HG03095 (cell line): ENCODE data around the gene SHD.
"Not testable (repeated sequence)": the region's sequence is repeated elsewhere in the genome, so short reads cannot be mapped to it uniquely, and the experiment has no call there.

ENCODE experiments used
- ATAC-seq: cut with Tn5 transposase; IDR thresholded peaks from one replicate; pipeline ENCODE4 v1.9.1; 2021; ENCODE audit warnings: moderate library complexity; ENCODE audit not compliant: unreplicated experiment

The SHD gene

GRCh38 chr19:4278419-4279266, at the start of gene SHD:
Gene SHD (plus strand): TSS chr19:4279266. CDS start chr19:4280064, 798 bp downstream.
- ATAC-seq, result no peak

DNA sequence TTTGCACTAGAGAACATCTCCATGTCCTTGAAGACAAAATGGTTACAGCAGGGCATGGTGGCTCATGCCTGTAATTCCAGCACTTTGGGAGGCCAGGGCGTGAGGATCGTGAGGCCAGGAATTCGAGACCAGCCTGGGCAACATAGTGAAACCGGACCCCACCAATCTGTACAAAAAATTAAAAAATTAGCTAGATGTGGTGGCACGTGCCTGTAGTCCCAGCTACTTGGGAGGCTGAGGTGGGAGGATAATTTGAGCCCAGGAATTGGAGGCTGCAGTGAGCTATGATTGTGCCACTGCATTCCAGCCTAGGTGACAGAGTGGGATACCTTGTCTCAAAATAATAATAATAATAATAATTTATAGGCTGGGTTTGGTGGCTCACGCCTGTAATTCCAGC, 48.8 kb upstream of the SHD start:
- ATAC-seq, result not testable (repeated sequence)

GRCh38 chr19:4231521-4231920, 47.5 kb upstream of the SHD start:
- ATAC-seq, result not testable (repeated sequence)

GRCh38 chr19:4232139-4232538, 46.9 kb upstream of the SHD start:
- ATAC-seq, result not testable (repeated sequence)

GRCh38 chr19:4232614-4233281, 46.3 kb upstream of the SHD start:
- no peak for ATAC-seq

DNA sequence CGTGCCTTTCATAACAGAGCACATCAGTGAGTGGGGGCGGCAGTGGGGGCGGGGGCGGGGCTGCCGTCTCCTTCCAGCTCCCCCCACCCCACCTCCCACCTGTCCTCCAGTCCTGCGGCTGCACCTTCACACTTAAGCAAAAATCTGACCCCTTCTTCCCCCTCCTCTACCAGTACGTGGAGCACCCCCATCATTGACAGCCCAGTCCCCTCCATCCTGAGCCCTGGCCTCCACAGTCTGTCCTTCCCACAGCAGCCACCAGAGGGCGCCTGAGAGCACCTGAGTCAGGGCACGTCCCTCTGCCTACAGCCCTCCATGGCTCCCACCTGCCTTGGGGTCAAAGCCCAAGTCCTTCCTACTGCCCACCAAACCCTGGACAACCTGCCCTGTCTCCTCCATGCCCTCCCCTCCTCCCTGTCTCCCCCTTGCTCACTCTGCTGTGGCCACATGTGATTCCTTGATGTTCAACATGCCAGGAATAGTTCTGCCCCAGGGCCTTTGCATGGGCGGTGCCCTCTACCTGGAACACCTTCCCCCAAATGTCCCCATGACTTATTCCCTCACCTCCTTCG, 45.7 kb upstream of the SHD start:
- ATAC-seq, result no peak

DNA sequence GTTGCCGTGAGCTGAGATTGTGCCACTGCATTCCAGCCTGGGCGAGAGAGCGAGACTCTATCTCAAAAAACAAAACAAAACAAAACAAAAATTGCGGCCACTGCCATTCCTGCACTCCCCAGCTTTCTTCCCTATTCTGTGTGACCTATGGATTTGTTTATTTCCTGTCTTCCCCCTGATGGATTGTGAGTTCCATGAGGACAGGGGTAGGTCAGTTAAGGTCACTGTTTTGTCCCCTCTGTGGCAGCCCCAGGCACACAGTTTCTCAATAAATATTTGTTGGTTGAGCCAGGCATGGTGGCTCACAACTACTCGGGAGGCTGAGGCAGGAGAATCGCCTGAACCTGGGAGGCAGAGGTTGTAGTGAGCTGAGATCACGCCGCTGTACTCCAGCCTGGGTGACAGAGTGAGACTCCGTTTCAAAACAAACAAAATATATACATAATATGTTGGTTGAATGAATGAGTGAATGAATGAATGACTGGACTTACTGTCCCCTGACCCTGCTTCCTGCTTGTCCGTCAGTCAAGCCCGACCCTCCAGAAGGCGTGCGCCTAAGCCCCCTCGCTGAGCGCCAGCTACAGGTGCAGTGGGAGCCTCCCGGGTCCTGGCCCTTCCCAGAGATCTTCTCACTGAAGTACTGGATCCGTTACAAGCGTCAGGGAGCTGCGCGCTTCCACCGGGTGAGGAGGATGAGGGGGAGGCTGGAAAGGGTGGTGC, 44.8 kb upstream of the SHD start:
- no peak for ATAC-seq

- ATAC-seq, result no peak
Measured at GRCh38 chr19:4234862-4235201, 44.2 kb upstream of the SHD start.

- ATAC-seq, result not testable (repeated sequence)
Measured at GRCh38 chr19:4237510-4237909, 41.6 kb upstream of the SHD start.

DNA sequence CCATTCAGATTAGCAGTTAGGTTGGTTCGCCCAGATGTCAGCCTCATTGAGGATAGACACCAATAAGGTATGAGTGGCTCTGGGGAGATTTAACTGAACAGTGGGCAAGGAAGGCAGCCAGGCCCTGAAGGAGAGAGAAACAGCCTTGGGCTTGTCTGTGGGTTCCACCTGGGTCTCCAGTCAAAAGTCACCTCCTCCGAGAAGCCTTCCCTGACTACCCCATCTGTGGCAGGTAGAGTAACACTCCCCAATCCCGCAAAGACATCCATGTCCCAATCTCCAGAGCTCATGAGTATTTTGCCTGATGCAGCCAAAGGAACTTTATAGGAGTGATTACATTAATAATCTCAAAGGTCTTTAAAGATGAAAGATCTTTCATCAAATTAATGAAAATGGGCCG, 40.2 kb upstream of the SHD start:
- no peak for ATAC-seq

- ATAC-seq, result no peak
Measured at GRCh38 chr19:4241824-4242430, 37.1 kb upstream of the SHD start.

DNA sequence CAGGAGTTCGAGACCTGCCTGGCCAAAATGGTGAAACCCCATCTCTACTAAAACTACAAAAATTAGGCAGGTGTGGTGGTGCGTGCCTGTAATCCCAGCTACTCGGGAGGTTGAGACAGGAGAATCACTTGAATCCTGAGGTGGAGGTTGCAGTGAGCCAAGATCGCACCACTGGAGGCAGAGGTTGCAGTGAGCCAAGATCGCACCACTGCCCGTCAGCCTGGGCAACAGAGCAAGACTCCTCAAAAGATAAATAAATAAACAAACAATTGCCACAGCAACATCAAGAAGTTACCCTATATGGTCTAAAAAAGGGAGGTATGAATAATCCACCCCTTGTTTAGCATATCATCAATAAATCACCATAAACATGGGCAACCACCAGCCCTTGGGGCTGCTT, 33.1 kb upstream of the SHD start:
- not testable (repeated sequence) for ATAC-seq

- peak; percentile 72 for ATAC-seq
Measured at GRCh38 chr19:4246767-4247593, 32.1 kb upstream of the SHD start, which contains the start of gene YJU2. Gene YJU2 (plus strand): TSS chr19:4247080. CDS start chr19:4247147, 67 bp downstream.

DNA sequence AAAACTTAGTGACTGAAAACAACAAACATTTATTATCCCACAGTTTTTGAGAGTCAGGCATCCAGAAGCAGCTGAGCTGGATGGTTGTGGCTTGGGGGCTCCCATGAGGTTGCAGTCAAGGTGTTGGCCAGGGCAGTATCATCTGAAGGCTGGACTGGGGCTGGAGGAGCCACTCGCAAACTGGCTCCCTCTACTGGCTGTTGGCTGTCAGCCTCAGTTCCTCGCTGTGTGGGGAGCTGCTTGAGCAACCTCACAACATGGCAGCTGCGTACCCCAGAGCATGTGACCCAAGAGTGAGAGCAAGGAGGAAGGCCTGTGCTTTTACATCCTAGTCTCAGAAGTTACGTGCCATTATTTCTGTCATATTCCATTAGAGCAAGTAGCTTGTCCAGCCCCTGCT, 22.5 kb upstream of the SHD start:
- ATAC-seq, result no peak

DNA sequence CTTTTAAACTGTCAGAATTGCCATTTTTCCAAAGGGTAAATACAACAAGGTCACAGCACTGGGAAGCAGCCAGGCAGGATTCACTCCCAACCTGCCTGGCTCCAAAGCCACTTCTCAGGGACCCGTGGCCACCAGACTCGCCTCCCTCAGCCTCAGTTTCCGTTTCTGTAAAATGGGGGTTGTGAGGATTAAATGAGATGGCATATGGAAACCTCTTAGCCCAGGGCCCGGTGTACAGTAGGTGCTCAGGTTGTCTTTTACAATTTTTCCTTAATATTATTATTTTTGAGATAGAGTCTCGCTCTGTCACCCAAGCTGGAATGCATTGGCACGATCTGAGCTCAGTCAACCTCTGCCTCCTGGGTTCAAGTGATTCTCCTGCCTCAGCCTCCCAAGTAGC, 22.0 kb upstream of the SHD start:
- ATAC-seq, result no peak

DNA sequence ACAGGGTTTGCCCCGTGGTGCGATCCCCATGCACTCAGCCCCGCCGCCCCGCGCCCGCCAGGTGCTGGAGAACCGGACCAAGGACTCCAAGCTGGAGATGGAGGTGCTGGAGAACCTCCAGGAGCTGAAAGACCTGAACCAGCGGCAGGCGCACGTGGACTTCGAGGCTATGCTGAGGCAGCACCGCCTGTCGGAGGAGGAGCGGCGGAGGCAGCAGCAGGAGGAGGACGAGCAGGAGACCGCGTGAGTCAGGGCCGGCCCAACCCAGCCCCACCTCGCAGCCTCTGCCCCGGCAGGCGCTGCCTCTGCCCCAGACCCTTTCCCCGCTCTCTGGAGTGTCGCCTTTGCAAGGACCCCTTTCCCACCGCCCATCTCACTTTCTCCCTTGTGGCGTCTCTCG, 20.9 kb upstream of the SHD start:
- ATAC-seq, result no peak

DNA sequence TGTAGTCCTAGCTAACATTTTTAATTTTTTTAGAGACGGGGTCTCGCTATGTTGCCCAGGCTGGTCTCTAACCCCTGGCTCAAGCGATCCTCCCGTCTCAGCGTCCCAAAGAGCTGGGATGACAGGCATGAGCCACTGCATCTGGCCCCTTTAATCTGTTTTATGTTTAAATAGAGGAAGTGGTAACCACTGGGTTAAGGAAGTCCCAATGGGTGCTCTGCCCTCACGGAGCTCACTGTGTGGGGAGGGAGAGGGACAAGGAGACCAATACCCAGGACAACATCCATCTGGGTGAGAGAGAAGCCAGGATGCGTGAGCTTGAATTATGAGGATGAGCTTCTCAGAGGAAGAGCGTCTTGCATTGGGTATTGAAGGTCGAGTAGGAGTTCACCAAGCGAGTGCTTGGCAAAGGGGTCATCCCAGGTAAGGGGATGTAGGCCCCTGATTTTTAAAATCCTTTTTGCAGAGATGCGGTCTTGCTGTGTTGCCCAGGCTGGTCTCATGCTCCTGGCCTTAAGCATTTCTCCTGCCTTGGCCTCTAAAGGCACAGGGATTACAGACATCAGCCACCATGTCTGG, 18.4 kb upstream of the SHD start:
- no peak for ATAC-seq

DNA sequence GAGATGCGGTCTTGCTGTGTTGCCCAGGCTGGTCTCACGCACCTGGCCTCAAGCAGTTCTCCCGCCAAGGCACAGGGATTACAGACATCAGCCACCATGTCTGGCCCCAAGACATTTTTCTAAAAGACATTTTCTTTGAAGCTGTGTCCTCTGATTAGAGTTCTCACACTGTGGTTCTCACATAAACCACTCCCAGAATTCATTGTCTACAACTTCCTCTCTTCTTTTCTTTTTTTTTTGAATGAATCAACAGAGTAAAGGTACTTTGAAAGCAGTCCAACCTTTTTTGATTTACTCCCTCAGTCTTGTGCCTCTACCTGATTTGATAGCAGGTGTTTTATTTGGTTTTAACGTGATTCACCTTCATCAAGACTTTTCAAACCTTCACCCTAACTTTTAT, 14.3 kb upstream of the SHD start:
- no peak for ATAC-seq

DNA sequence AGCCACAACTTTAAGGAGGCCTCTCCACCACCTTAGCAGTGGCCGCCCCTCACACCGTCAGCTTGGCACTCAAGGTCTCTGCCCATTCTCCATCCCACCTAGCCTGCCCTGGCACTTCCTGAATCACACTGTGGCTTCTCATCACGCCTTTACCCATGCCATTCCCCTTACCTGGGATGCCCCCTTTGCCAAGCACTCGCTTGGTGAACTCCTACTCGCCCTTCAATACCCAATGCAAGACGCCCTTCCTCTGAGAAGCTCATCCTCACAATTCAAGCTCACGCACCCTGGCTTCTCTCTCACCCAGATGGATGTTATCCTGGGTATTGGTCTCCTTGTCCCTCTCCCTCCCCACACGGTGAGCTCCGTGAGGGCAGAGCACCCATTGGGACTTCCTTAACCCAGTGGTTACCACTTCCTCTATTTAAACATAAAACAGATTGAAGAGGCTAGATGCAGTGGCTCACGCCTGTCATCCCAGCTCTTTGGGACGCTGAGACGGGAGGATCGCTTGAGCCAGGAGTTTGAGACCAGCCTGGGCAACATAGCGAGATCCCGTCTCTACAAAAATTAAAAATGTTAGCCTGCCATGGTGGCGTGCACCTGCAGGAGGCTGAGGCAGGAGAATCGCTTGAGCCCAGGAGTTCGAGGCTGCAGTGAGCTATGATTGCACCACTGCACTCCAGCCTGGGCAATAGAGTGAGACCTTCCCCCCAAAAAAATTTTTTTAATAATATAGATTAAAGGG, 12.6 kb upstream of the SHD start:
- no peak for ATAC-seq
